SU-DHL-6 (cell line): ENCODE data around the gene C1orf21.

Experiments used
- H2AFZ ChIP-seq: fragments of 200-600 bp; sonication (generic); 2 replicates; pipeline ENCODE4 v1.6.1; 2014; ENCODE audit warnings: low read depth, mild to moderate bottlenecking, moderate library complexity, mixed read lengths, antibody characterized with exemption, low read length; ENCODE audit not compliant: severe bottlenecking
- H3F3A ChIP-seq: fragments of 200-600 bp; shearing (Covaris generic); 2 replicates; pipeline ENCODE4 v1.6.0; 2016; ENCODE audit warnings: antibody characterized with exemption, mild to moderate bottlenecking; ENCODE audit not compliant: insufficient read depth
- H3K27ac ChIP-seq: fragments of 200-600 bp; sonication (generic); 2 replicates; pipeline ENCODE4 v1.5.1; 2016; ENCODE audit warnings: low read depth, mild to moderate bottlenecking, low read length, moderate library complexity, mixed read lengths
- H3K27me3 ChIP-seq: fragments of 200-600 bp; sonication (generic), shearing (Covaris generic); 2 replicates; pipeline ENCODE4 v1.6.0; 2014; ENCODE audit warnings: mild to moderate bottlenecking, low read length
- H3K36me3 ChIP-seq: fragments of 200-600 bp; sonication (generic); 2 replicates; pipeline ENCODE4 v1.6.1; 2014; ENCODE audit warnings: mild to moderate bottlenecking, low read length, mixed read lengths
- H3K4me2 ChIP-seq: fragments of 300-600, 200-600 bp; shearing (Covaris generic), sonication (generic); 2 replicates; pipeline ENCODE4 v1.6.0; 2014; ENCODE audit warnings: low read length, low read depth, mild to moderate bottlenecking; ENCODE audit not compliant: poor library complexity, severe bottlenecking
- H3K4me3 ChIP-seq: fragments of 200-600 bp; sonication (generic); 2 replicates; pipeline ENCODE4 v1.5.1; 2014; ENCODE audit warnings: antibody characterized with exemption, low read length, mild to moderate bottlenecking, mixed read lengths; ENCODE audit not compliant: insufficient read depth, poor library complexity, severe bottlenecking
- H3K79me2 ChIP-seq: fragments of 200-600 bp; sonication (generic); 2 replicates; pipeline ENCODE4 v1.6.1; 2014; ENCODE audit warnings: mild to moderate bottlenecking, low read length, moderate library complexity; ENCODE audit not compliant: insufficient read depth
- H3K9ac ChIP-seq: fragments of 200-600 bp; sonication (generic); 2 replicates; pipeline ENCODE4 v1.7.0; 2014; ENCODE audit warnings: mild to moderate bottlenecking, low read length
- H3K9me2 ChIP-seq: fragments of 200-600 bp; sonication (generic); replicated peaks from 2 replicates; pipeline ENCODE4 v1.6.1; 2014; ENCODE audit warnings: low read length; ENCODE audit not compliant: insufficient read depth
- H3K9me3 ChIP-seq: fragments of 200-600 bp; sonication (generic); 2 replicates; pipeline ENCODE4 v1.6.1; 2014; ENCODE audit warnings: low read length, mixed read lengths; ENCODE audit not compliant: insufficient read depth
- H4K20me1 ChIP-seq: fragments of 200-600 bp; sonication (generic); 2 replicates; pipeline ENCODE4 v1.6.1; 2014; ENCODE audit warnings: low read depth, mild to moderate bottlenecking, antibody characterized with exemption, low read length, moderate library complexity, mixed read lengths
- CTCF ChIP-seq: fragments of 200-600 bp; sonication (generic); IDR thresholded peaks from one replicate; pipeline ENCODE4 v1.5.1; 2017; ENCODE audit warnings: antibody characterized with exemption, mild to moderate bottlenecking, low read length, moderate library complexity; ENCODE audit not compliant: insufficient read depth, poor library complexity, severe bottlenecking
- EZH2phosphoT487 ChIP-seq: fragments of 200-600 bp; sonication (generic), shearing (Covaris generic); conservative IDR thresholded peaks from 2 replicates; pipeline ENCODE4 v1.6.1; 2018; ENCODE audit warnings: mild to moderate bottlenecking, antibody characterized with exemption, low read length, moderate library complexity, mixed read lengths

The C1orf21 gene

GRCh38 chr1:184464757-184465156 is 77.9 kb downstream of the C1orf21 start:
- Histone ChIP-seq H3K9me3 (no peaks in the 10 kb centered on the region), H3K9me2 (no peaks in the 10 kb centered on the region), H2AFZ (no peak overlapping the region), H3K79me2 (no peaks in the 10 kb centered on the region), H3K36me3 (no peaks in the 10 kb centered on the region), H3K27ac (no peak overlapping the region), H3F3A (no peaks in the 10 kb centered on the region), H3K4me2 (no peak overlapping the region), H3K4me3 (no peak overlapping the region), H3K9ac (no peak overlapping the region), H4K20me1 (no peaks in the 10 kb centered on the region), H3K27me3 (no peaks in the 10 kb centered on the region)
- TF ChIP-seq CTCF = no peak
- TF ChIP-seq EZH2phosphoT487 = no peak

DNA sequence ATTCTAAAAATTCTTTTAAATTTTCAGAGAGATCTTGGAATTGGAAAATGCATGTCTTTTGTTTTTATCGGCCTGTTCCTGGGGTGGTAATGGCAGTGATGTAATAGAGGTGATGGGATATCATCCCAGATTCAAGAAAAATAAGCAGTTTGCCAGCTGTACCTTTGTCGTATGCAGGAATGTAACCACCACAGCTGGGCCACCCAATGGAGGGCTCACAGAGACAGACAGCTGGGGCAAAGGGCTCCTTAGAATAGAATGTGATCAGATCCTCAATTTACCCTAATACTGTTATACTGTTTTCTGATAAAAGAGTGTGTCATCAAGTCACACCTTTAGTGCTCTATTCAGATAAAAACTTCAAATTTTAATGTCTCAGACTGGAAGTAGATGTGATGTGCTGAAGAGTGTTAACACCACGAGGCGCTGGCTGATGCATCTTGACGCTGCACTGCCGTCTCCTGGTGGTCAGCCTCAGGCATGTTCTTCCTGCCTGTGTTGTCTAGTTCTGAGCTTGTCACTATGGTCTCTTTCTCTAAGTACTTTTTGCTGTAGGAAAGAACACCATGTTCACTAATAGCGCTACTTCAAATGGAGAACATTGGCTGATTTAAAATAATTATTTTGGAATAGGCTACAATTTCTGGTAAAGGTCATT is 78.8 kb downstream of the C1orf21 start:
- Histone ChIP-seq H3K4me2 (no peak overlapping the region), H3K27me3 (no peaks in the 10 kb centered on the region), H3K27ac (no peak overlapping the region), H3K4me3 (no peak overlapping the region), H3K9me3 (no peaks in the 10 kb centered on the region), H4K20me1 (no peaks in the 10 kb centered on the region), H2AFZ (no peak overlapping the region), H3K79me2 (no peaks in the 10 kb centered on the region), H3K36me3 (no peaks in the 10 kb centered on the region), H3F3A (no peaks in the 10 kb centered on the region), H3K9me2 (no peaks in the 10 kb centered on the region), H3K9ac (no peak overlapping the region)
- TF ChIP-seq EZH2phosphoT487 (no peak), CTCF (no peak)

DNA sequence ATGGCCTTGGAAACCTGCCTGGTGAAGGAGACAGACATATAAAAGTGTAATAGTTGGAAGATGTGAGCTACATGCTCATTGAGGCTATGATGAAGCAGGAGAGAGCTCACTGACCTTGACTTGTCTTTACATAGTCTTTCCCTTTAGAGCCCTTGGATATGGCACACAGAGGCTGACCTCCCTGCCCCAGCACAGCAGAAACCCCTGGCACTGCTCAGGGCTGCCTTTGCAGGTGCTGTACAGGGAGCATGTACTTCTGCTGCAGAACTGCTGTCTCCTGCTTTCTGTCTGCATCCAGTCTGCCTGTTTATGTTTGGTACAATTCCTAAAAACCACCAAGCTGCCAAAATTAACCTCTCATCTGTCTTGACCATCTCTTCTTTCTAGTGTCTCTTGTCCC is 80.5 kb downstream of the C1orf21 start:
- no peaks in the 10 kb centered on the region for H3F3A ChIP-seq
- H3K9ac ChIP-seq = no peak overlapping the region
- H3K27ac ChIP-seq = no peak overlapping the region
- no peaks in the 10 kb centered on the region for H3K36me3 ChIP-seq
- H3K9me2 ChIP-seq = no peaks in the 10 kb centered on the region
- H3K27me3 ChIP-seq = no peaks in the 10 kb centered on the region
- H3K79me2 ChIP-seq = no peaks in the 10 kb centered on the region
- H3K9me3 ChIP-seq = no peaks in the 10 kb centered on the region
- no peak overlapping the region for H2AFZ ChIP-seq
- H3K4me3 ChIP-seq = no peak overlapping the region
- TF ChIP-seq CTCF (no peak), EZH2phosphoT487 (no peak)
- H3K4me2 ChIP-seq = no peak overlapping the region
- H4K20me1 ChIP-seq = no peaks in the 10 kb centered on the region
